DMS114 treated with DMSO at 0.1 percent for 48 hours (cell line): ENCODE data around the gene SULF2.

ENCODE experiments used
- DNase-seq: peaks from one replicate; lab custom pipeline; 2025; ENCODE audit not compliant: unreplicated experiment; lab: John Stamatoyannopoulos, UW

Gene SULF2

DNA sequence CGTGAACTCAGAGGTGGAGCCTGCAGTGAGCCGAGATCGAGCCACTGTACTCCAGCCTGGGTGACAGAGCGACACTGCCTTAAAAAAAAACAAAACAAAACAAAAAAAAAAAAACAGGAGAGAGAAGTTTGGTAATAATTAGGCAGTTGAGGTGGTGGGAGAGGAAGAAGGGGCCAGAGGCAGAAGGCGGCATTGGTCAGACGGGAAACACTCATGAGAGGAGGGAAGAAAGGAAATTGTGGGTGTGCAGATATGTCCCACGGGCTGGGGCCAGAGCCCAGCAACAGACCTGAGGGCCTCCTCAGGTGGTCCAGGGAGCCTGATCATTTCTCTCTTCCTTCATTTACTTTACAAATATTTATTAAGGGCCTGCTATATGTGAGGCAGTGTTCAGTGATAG lies 20.0 kb downstream of the SULF2 start:
- DNase-seq, result no peak

DNA sequence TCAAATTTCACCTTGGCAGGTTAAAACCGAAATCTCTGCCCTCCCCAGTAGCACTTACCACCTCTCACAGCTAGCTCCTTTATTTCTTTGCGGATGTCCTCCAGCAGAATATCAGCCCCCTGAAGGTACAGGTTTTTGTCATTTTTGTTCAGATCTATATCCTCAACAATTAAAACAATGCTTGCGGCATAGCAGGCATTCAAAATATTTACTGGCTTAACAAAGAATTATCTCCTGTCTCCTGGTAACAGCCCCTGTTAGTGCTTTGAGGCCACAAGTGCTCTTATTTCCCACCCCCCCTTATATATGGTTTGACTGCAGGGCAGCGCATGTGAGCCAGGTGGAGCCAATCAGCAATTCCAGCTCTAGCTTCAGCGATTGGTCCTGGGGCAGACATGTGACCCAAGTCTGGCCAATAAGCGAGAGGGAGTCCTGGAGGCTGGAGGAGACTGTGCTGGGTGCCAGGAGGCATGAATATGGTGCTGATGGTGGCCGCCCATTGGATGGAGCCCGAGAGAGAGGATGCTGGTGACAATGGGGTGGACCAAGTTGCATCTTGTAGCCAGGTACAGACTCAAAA lies 21.0 kb downstream of the SULF2 start:
- no peak for DNase-seq

DNA sequence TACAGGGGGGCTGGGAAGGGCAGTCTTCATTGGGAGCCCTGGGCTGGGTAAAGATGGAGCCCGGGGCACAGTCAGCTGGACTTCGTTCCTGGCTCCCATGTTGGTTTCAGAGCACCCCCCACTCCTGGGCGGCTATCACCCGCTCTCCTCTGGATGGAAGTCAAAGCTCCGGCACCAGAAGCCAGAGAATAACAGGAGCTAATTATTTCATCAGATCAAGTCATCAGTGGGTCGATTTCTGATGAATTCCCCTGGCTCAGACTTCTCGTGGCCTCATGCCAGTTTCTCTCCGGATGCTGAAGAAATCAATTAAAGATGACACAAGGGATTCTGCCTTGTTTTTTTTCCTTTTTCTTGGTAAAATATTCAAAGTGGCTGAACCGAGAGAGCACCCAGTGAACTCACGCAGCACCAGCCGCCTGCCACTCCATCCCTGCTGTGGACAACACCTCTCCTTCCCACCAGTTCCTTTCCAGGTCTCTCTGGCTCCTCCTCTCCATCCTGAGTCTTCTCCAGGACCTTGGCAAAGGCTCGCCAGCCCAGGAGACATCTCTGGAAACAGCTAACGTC lies 22.5 kb downstream of the SULF2 start:
- DNase-seq, result no peak

DNA sequence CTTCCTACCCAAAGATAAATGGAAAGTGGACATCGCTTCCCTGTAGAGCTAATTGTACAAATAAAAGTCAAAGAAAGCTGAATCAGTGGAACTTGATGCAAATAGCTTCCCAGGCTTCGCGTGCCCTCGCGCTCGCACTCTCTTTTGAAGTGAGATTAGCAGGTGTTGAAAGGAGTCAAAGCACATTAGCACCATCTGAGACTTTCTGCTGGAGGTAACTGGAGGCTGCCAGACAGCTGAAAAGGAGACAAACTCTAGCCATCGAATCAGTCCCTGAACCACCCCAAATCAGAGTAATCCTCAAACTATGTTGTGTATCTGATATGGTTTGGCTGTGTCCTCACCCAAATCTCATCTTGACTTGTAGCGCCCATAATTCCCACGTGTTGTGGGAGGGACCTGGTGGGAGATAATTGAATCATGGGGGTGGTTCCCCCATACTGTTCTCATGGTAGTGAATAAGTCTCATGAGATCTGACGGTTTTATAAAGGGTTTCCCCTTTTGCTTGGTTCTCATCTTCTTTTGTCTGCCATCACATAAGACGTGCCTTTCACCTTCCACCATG lies 23.7 kb downstream of the SULF2 start:
- no peak for DNase-seq

DNA sequence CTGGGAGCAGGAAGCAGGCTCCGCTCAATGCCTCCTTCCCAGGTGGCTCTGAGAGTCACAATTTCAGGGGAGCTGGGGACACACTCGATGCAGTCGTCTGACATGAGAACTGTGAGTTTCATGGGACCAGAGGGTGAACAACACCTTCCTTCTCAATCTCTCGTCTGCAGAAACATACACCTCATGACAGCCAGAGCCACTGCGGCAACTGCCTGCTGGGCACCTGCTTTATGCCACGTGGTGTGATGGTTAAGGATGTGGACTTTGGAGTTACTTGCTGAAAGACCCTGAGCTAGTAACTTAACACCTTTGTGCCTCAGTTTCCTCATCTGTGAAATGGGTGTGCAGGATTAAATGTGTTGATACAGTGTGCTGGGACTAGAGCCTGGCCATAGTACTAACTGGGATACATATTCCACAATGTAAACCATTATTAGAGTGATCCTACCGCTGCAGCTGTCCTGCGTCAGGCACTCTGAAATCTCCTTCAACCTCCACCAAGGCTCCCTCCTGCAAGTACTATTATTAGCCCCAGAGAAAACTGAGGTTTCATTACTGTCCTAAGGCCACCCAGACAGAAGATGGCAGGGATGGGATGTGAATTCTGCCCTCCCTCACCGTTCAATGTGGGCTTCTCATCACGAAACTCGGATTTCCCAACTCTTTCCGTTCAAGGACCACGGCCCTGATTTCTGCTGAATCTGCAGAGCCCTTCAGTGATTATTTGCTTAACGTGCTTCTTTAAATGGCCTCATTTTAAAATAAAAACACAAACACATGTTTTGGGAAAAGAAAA lies 24.4 kb downstream of the SULF2 start:
- no peak for DNase-seq

DNA sequence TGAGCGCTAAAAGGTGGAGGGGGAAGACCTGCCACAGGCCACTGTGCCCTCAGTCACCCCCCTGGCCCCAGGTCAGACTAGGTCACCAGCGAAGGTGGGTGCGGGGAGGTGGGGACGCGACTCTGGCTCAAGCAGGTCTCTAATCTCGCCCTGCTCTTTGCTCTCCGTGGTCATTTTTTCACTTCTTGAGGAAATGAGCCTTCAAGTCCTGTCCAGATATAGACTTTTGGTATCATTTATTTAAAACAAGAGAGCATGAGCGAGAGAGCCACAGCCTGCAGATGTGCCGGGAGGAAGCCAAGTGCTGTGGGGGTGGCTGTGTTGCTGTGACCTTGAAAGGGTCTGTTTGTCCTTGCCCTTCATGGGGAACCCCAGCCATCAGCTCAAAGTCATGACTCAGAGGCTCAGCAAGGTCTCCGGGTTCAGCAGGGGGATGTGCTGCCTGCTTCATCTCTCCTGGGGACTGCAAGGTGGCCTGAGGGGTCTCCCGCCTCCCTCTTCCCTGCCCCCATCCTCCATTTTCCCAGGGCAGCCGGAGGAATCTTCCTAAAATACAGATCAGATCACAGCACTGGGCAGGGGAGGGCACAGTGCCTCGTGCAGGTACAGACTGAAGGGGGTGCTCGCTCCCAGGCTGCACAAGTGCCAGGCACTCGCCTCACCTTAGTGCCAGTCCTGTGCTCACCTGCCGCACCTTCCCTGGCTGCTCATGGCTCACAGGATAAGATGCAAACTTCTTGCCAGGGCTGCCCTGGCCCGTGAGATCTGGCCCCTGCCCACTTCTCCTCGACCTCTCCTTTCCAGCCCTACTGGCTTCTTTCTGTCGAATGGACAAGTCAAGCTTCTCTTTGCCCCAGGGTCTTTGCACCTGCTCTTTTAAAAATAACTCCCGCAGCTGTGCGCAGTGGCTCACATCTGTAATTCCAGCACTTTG lies 26.5 kb downstream of the SULF2 start:
- DNase-seq, result no peak

DNA sequence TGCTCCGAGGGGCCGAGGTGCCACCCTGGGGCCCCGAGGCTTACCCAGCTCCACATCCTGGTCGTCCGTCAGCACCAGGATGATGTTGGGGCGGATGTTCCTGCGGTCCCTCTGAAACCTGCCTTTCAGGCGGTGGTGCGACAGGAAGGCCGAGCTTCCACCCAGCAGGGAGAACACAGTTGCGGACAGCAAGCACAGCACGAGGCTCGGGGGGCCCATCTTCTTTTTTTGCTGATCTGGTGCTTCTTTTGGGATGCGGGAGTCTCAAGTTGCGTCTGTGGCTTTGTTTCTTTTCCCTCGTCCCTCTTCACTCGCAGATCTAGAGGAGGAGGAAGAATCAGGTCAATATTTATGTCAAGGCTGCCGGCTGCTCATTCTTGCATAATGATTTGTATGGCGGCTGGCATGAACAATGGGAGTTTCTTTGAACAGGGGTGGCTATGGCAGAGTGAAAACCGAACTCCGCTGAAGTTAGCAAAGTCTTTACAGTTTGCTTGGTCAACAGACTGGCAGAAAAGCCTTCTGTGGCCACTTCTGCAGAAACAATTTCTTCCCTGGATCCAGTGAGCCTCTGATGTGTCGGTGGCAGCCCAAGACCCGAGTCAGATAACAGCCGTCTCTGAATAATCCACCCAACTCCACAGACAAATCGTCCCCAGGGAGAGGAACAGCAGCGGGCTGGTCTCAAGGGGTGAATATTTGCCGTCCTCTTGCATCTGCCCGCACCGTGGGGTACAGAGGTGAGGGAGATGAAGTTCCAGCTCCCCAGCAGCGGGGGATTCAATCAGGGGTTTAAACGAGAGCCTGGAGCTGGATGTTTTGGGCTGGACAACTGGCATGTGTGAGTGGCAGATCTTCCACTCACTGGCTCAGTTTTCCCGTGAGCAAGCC lies 27.9 kb downstream of the SULF2 start:
- DNase-seq, result no peak

DNA sequence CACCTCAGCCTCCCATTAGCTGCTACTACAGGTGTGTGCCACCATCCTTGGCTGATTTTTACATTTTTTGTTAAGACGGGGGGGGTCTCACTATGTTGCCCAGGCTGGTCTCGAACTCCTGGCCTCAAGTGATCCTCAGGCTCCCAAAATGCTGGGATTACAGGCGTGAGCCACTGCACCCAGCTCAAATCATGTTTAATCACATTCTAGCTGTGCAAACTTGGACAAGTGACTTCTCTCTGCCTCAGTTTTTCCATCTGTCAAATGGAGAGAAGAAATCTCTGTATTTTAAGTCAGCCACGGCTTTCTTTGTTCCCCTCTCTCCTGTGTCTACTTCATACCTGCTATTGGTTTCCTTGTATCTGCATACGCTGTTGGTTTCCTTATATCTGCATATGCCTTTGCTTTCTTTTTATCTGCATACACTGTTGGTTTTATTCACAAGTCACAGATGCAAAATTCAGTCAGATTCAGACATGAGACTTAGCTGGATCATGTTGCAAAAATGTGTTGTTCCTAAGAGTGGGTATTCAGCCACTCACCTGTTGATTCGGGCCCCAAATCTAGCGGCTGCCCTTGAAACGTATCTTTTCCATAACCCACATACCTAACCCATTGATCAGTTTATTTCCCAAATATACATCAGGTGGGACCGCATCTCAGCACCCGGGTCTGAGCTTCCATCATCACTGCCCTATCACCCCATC lies 30.2 kb downstream of the SULF2 start:
- no peak for DNase-seq

DNA sequence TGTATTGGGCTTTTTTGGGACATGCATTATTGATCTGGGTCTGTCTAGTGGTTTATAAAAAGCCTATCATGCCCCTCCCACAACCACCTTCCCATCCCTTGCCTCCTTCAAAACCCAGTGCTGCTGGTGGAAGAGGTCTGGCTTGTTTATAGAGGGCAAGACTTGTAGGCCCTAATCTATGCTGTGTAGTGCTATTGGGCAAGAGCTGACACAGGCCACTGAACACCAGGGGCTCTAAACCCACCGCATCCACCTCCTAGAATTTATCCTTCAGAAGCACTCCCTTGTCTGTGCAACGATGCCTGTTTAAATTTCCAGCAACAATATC lies 30.9 kb downstream of the SULF2 start:
- no peak for DNase-seq

DNA sequence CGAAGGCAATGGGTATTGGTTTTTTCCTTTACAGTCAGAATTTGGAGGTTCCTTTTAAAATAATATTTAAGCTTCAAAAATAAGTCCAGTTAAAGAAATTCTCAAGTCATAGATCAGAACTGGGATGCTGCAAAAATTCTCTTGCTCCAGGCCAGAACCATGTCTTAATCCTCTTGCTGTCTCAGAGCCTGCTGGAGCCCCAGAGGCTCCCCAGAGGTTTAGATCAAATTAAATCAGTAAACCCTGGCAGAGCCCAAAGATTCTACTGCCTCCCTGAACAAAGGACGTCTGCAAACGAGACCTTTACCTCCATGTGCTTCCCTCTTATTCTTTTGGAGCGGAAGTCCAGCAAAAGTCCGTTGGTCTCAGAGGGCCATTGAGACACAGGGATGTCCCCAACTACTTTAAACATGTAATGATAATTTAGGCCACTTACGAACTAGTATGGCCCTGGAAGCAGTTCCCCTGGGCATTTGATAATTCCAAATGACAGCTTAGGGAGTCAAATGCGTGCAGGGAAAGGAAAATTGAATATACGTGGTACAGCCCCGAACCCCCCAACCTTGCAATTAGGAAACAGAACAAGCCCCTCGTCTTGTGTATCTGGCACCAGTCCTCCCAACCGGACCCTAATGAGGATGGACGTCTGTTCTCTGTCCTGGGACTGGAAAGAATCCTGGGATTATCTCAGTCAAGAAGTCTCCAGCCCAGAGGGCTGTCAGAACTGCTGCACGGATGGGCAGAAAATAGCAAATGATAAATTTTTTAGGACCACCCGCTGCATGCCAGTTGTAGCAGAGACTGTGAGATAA lies 31.5 kb downstream of the SULF2 start:
- DNase-seq, result no peak

DNA sequence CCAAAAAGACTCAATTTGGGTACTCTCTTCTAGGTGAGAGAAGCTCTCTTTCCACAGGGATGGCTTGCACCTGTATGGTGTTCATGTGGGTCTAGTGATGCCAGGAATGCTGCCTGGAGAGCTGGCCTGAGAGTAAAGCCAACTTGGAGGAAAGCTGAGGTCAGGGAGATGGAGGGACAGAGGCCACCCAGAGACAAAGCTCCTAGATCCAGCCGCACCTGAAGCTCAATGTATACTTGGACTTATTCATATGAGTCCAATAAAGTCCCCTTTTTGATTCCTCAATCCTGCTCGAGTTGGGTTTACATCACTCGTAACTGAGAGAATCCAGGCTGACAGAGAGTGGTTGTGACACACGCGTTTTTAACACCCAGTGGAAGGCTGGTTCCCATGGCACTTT lies 33.8 kb downstream of the SULF2 start:
- no peak for DNase-seq

DNA sequence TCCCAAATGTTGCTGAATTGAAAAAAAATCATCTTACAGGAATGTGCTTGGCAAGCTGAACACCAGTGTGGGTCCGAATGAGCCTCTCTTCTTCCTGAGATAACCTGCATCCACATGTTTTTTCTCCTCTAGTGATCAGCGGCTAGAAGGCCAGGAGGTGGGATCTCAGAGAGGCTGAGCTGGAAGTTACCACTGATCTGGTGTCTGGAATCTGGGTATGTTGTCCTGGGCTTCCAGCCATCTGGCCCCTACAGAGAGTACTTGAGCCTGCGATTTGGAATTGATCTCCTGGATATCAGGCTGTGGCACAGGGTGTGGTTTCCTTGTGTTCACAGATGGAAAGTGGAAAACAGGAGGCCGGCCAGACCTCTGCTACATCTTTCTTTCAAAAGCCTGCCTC lies 35.9 kb downstream of the SULF2 start:
- DNase-seq, result no peak

DNA sequence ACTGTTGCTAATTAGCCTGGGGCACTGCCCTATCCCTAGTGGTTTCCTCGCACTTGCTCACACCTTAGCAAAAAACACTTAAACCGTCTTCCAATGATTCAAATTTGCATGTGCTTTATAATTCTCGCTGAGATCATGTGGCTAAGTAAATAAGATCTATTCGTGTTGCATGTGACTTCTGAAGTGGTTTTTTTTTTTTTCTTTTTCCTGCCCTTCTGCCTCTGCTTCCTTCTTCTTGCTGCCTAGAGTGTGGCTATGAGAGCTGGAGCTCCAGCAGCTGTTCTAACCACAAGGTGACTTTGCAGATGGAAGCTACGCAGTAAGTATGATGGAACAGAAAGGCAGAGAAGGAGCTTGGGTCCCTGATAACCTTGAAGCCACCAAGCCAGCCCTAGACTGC lies 36.5 kb downstream of the SULF2 start:
- no peak for DNase-seq

DNA sequence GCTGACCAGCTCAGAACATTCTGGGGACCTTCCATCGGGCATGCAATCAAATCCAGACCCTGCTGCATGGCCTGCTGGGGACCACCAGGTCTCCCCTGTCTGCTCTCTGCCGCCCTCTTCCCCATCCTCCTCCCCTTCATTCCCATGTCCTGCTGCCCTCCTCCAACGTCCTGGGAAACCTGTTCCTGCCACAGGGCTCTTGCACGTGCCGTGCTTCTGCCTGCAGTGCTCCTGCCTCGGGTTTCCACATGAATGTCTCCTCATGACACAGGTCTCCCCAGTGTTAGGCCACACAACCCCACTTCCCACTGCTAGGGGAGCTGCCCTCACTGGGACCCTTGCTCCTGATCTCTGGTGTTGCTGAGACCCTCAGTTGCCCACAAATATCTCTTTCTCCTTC lies 37.2 kb downstream of the SULF2 start:
- DNase-seq, result no peak

DNA sequence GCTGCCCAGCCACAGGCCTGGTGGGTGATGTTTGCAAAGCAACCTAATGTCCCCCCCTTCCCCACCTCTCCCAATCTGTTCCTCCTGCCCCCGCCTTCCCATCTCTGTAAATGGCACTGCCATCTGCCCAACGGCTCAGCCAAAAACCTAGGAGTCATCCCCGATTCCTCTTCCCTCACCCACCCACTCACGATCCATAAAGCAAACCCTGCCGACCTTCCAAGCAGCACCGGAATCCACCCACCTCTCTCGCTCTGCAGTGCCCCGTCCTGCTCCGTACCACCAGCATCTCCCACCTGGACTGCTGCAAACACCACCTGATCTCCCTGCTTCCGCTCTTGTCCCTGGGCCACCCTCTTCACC lies 37.6 kb downstream of the SULF2 start:
- DNase-seq, result no peak

DNA sequence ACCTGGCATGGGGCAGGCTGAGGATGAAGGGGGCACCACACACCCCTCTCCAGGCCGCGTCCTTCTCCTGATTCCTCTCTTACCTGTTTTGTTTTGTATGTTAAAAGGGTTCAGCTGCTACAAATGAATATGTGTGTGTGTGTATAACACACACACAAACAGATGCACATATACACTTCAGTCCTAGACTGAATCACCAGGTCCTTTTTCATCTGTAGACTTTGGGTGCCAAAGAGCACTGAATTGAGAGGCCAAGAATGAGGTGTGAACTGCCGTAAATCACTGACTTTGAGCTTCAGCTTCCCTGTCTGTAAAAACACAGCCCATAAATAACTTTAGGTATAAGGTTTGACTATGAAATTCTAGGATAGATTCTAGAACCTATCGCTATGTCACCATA lies 40.5 kb downstream of the SULF2 start:
- DNase-seq, result no peak

DNA sequence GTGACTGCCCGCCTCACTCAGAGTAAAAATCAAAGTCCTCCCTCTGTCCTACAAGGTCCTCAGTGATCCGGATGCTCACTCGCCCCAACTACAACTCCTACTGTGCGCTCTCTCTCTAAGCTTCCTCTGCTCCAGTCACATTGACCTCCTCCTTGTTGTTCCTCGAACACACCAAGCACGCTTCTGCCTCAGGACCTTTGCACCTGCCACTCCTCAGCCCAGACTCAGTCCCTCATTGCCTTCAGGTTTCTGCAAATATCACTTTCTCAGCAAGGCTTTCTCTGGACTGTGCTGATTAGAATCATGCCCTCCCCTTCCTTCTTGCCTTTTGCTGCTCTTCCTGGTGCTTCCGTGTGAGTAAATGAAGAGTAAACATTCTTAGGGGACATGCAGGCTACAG lies 41.6 kb downstream of the SULF2 start:
- no peak for DNase-seq

DNA sequence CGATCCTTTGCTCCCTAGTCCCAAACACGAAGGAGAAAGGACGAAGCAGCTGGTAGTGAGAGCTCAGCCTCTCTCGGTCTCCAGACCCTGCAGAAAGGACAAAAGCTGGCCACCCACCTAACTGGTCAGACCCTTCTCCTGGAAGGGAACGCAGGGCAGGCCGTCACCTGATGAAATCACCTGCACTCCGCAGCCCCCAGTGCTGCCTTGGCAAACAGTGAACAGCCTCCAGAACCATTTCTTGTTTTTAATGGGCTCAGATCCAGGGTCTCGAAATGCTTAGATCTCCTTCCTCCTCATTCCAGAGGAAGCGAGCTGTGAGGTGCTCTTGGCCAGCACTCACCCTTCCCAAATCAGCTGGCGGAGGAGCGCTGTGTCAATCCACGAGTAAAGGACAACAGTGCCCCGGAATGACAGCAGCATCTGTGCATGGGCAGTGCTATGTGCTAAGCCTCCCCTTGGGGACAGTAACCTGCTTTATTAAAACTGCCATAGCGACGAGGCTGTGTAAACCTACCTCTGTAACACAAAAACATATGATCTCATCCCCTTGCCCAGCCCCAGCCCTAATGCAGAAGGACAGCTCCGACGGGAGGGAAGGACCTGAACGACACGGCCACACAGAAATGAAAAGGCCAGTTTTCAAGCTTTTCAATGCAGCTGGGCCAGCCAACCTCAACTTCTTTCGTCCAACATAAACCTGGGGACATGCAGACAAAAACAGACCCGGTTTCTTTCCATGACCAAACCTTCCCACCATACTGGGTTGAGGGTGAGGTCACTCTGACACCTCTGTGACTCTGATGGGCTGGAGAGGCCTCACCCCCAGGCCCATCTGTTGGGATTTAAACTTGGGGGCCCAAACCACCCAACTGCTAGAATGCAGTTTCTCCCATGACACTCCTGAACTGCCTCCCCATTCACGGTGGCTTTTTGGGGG lies 43.3 kb downstream of the SULF2 start:
- DNase-seq, result no peak
